Activated naive CD4-positive, alpha-beta T cell treated with anti-CD3 and anti-CD28 coated beads, Interleukin-2, amount 50 U/mL, for 24 hours (primary cell): ENCODE data around the gene VWA2.
A peak's percentile ranks its signal among the peaks of the same experiment; 100 is the strongest.

ENCODE experiments used
- H3K27ac Mint-ChIP-seq: one replicate; pipeline ENCODE4 v1.8.0; 2021; ENCODE audit warnings: mild to moderate bottlenecking, mixed read lengths
- H3K27me3 Mint-ChIP-seq: one replicate; pipeline ENCODE4 v1.8.0; 2021; ENCODE audit warnings: mixed read lengths
- H3K36me3 Mint-ChIP-seq: one replicate; pipeline ENCODE4 v1.8.0; 2021; ENCODE audit warnings: mixed read lengths
- H3K4me1 Mint-ChIP-seq: one replicate; pipeline ENCODE4 v1.8.0; 2021; ENCODE audit warnings: mixed read lengths
- H3K4me3 Mint-ChIP-seq: one replicate; pipeline ENCODE4 v1.8.0; 2021; ENCODE audit warnings: mild to moderate bottlenecking, mixed read lengths
- H3K9me3 Mint-ChIP-seq: one replicate; pipeline ENCODE4 v1.8.0; 2021; ENCODE audit warnings: mixed read lengths

Gene VWA2

GRCh38 chr10:114279901-114280644, 41.0 kb downstream of the VWA2 start:
- Mint-ChIP-seq H3K4me1 (no peaks in the 10 kb centered on the region), H3K9me3 (no peaks in the 10 kb centered on the region), H3K36me3 (no peaks in the 10 kb centered on the region), H3K27ac (no peak overlapping the region), H3K27me3 (no peaks in the 10 kb centered on the region), H3K4me3 (no peak overlapping the region)

- Mint-ChIP-seq H3K9me3 (no peaks in the 10 kb centered on the region), H3K27me3 (no peaks in the 10 kb centered on the region), H3K36me3 (no peaks in the 10 kb centered on the region), H3K27ac (no peak overlapping the region), H3K4me1 (no peaks in the 10 kb centered on the region), H3K4me3 (no peak overlapping the region)
Measured at GRCh38 chr10:114281006-114281405, 42.0 kb downstream of the VWA2 start.

GRCh38 chr10:114281461-114281860, 42.4 kb downstream of the VWA2 start:
- no peaks in the 10 kb centered on the region for H3K36me3 Mint-ChIP-seq
- H3K4me3 Mint-ChIP-seq: no peak overlapping the region
- H3K9me3 Mint-ChIP-seq: no peaks in the 10 kb centered on the region
- H3K4me1 Mint-ChIP-seq: no peaks in the 10 kb centered on the region
- no peak overlapping the region for H3K27ac Mint-ChIP-seq
- no peaks in the 10 kb centered on the region for H3K27me3 Mint-ChIP-seq

GRCh38 chr10:114282526-114282925, 43.5 kb downstream of the VWA2 start:
- Mint-ChIP-seq H3K27ac (peak overlapping the region; percentile 52), H3K36me3 (no peaks in the 10 kb centered on the region), H3K9me3 (no peaks in the 10 kb centered on the region), H3K4me3 (no peak overlapping the region), H3K27me3 (no peaks in the 10 kb centered on the region), H3K4me1 (no peaks in the 10 kb centered on the region)

- H3K36me3 Mint-ChIP-seq: no peaks in the 10 kb centered on the region
- no peaks in the 10 kb centered on the region for H3K9me3 Mint-ChIP-seq
- no peak overlapping the region for H3K27ac Mint-ChIP-seq
- no peaks in the 10 kb centered on the region for H3K27me3 Mint-ChIP-seq
- H3K4me3 Mint-ChIP-seq: no peak overlapping the region
- H3K4me1 Mint-ChIP-seq: no peaks in the 10 kb centered on the region
Measured at GRCh38 chr10:114283091-114283490, 44.0 kb downstream of the VWA2 start.

GRCh38 chr10:114283535-114284234, 44.6 kb downstream of the VWA2 start:
- H3K27me3 Mint-ChIP-seq: no peaks in the 10 kb centered on the region
- no peaks in the 10 kb centered on the region for H3K4me1 Mint-ChIP-seq
- H3K36me3 Mint-ChIP-seq: no peaks in the 10 kb centered on the region
- H3K9me3 Mint-ChIP-seq: no peaks in the 10 kb centered on the region
- H3K27ac Mint-ChIP-seq: no peak overlapping the region
- H3K4me3 Mint-ChIP-seq: no peak overlapping the region

- Mint-ChIP-seq H3K36me3 (no peaks in the 10 kb centered on the region), H3K27ac (no peak overlapping the region), H3K9me3 (no peaks in the 10 kb centered on the region), H3K27me3 (no peaks in the 10 kb centered on the region), H3K4me1 (no peaks in the 10 kb centered on the region), H3K4me3 (no peak overlapping the region)
Measured at GRCh38 chr10:114284346-114285071, 45.5 kb downstream of the VWA2 start.

GRCh38 chr10:114285961-114286441, 46.9 kb downstream of the VWA2 start:
- no peak overlapping the region for H3K27ac Mint-ChIP-seq
- H3K4me1 Mint-ChIP-seq: no peaks in the 10 kb centered on the region
- H3K9me3 Mint-ChIP-seq: no peaks in the 10 kb centered on the region
- no peaks in the 10 kb centered on the region for H3K27me3 Mint-ChIP-seq
- no peaks in the 10 kb centered on the region for H3K36me3 Mint-ChIP-seq
- no peak overlapping the region for H3K4me3 Mint-ChIP-seq

GRCh38 chr10:114286921-114287320, 47.9 kb downstream of the VWA2 start:
- H3K36me3 Mint-ChIP-seq: no peaks in the 10 kb centered on the region
- H3K27me3 Mint-ChIP-seq: no peaks in the 10 kb centered on the region
- H3K9me3 Mint-ChIP-seq: no peaks in the 10 kb centered on the region
- H3K27ac Mint-ChIP-seq: no peak overlapping the region
- H3K4me3 Mint-ChIP-seq: no peak overlapping the region
- no peaks in the 10 kb centered on the region for H3K4me1 Mint-ChIP-seq

GRCh38 chr10:114288424-114289095, 49.5 kb downstream of the VWA2 start:
- Mint-ChIP-seq H3K4me3 (no peak overlapping the region), H3K36me3 (no peaks in the 10 kb centered on the region), H3K27ac (no peak overlapping the region), H3K27me3 (no peaks in the 10 kb centered on the region), H3K4me1 (no peaks in the 10 kb centered on the region), H3K9me3 (no peaks in the 10 kb centered on the region)

- Mint-ChIP-seq H3K9me3 (no peaks in the 10 kb centered on the region), H3K36me3 (no peaks in the 10 kb centered on the region), H3K27me3 (no peaks in the 10 kb centered on the region), H3K27ac (no peak overlapping the region), H3K4me1 (no peaks in the 10 kb centered on the region), H3K4me3 (no peak overlapping the region)
Measured at GRCh38 chr10:114289096-114289436, 50.0 kb downstream of the VWA2 start.

- Mint-ChIP-seq H3K4me3 (no peak overlapping the region), H3K27ac (no peak overlapping the region), H3K4me1 (no peaks in the 10 kb centered on the region)
Measured at GRCh38 chr10:114290038-114290437, 51.0 kb downstream of the VWA2 start.

GRCh38 chr10:114291076-114291475, 52.0 kb downstream of the VWA2 start:
- peaks cover 4% of the 10 kb centered on the region for H3K9me3 Mint-ChIP-seq
- peaks cover 14% of the 10 kb centered on the region for H3K36me3 Mint-ChIP-seq
- no peaks in the 10 kb centered on the region for H3K4me1 Mint-ChIP-seq

More at GRCh38 chr10:114290038-114290437, 51.0 kb downstream of the VWA2 start:
- Mint-ChIP-seq H3K9me3 (no peaks in the 10 kb centered on the region), H3K27me3 (no peaks in the 10 kb centered on the region), H3K36me3 (peaks cover 5% of the 10 kb centered on the region)

GRCh38 chr10:114291516-114291915, 52.5 kb downstream of the VWA2 start:
- no peaks in the 10 kb centered on the region for H3K27me3 Mint-ChIP-seq
- H3K9me3 Mint-ChIP-seq: peaks cover 6% of the 10 kb centered on the region
- no peak overlapping the region for H3K4me3 Mint-ChIP-seq
- no peak overlapping the region for H3K27ac Mint-ChIP-seq
- peaks cover 18% of the 10 kb centered on the region for H3K36me3 Mint-ChIP-seq
- no peaks in the 10 kb centered on the region for H3K4me1 Mint-ChIP-seq

More at GRCh38 chr10:114291076-114291475, 52.0 kb downstream of the VWA2 start:
- Mint-ChIP-seq H3K27me3 (no peaks in the 10 kb centered on the region), H3K27ac (no peak overlapping the region), H3K4me3 (no peak overlapping the region)

GRCh38 chr10:114293075-114293474, 54.0 kb downstream of the VWA2 start:
- H3K9me3 Mint-ChIP-seq: peaks cover 6% of the 10 kb centered on the region

More at GRCh38 chr10:114293075-114293474, 54.0 kb downstream of the VWA2 start:
- Mint-ChIP-seq H3K4me3 (no peak overlapping the region), H3K27me3 (no peaks in the 10 kb centered on the region), H3K4me1 (no peaks in the 10 kb centered on the region), H3K27ac (no peak overlapping the region), H3K36me3 (peaks cover 28% of the 10 kb centered on the region)
